Measurements from ENCODE around the gene DPEP1. TPM values are rescaled to one million over a fixed set of nuclear protein-coding genes. Genes with fewer than 3 reads are reported as not detected.

DPEP1 gene
- total RNA-seq (not detected), total RNA-seq (0 to 0.17 (median 0) reads per million in 172 experiments)
- polyA plus RNA-seq (2013, experiment 1 of 2) = not detected
- not detected for polyA plus RNA-seq (2013, experiment 2 of 2)

GRCh38 chr16:89613231-89613953 lies at the start of gene DPEP1:
Gene DPEP1 (plus strand): TSS chr16:89613642. CDS start chr16:89630411, 16,769 bp downstream.
- Mint-ChIP-seq H3K4me3 (no peak within 1 kb of the TSS), H3K36me3 (ENCODE audit: low read depth) (no peaks in the 10 kb centered on the region), H3K27ac (no peak within 1 kb of the TSS), H3K9me3 (no peaks in the 10 kb centered on the region), H3K4me1 (ENCODE audit: low read depth) (peaks cover 15% of the 10 kb centered on the region), H3K27me3 (no peaks in the 10 kb centered on the region)
- peaks cover 0 to 26% of the 10 kb centered on the region in 2 experiments for H3K9me3 ChIP-seq (ENCODE audit: control insufficient read depth in 1 of 2, insufficient read depth in 1 of 2, low read length in 2 of 2)
- H3K4me1 ChIP-seq (ENCODE audit: insufficient read depth, low read length) = peaks cover 15% of the 10 kb centered on the region
- no peak within 1 kb of the TSS for H3K4me3 ChIP-seq (ENCODE audit: low read length)
- POLR2A ChIA-PET = no interaction called here
- intact Hi-C loops (cut with DNase I, micrococcal nuclease) = no loop called here
- TF ChIP-seq CTCF (IDR thresholded peaks at IDR 0.05) = no peak
- H3K36me3 ChIP-seq (ENCODE audit: insufficient read depth, low read length) = no peaks in the 10 kb centered on the region
- no peaks in the 10 kb centered on the region for H3K27me3 ChIP-seq (ENCODE audit: control insufficient read depth in 1 of 2, insufficient read depth in 2 of 2, low read length in 2 of 2)
- CTCF ChIA-PET = no interaction called here
- DNase-seq = no peak
- H3K27ac ChIP-seq (ENCODE audit: low read depth in 1 of 2, low read length in 2 of 2) = no peak within 1 kb of the TSS
- ATAC-seq (ENCODE audit: poor library complexity) = no peak

- Histone ChIP-seq H3K4me3 (ENCODE audit: low read length) (no peak overlapping the region), H3K27me3 (ENCODE audit: control insufficient read depth in 1 of 2, insufficient read depth in 2 of 2, low read length in 2 of 2) (peaks cover 0 to 3% of the 10 kb centered on the region in 2 experiments), H3K9me3 (ENCODE audit: control insufficient read depth in 1 of 2, insufficient read depth in 1 of 2, low read length in 2 of 2) (peaks cover 0 to 5% of the 10 kb centered on the region in 2 experiments), H3K4me1 (ENCODE audit: insufficient read depth, low read length) (peaks cover 58% of the 10 kb centered on the region), H3K36me3 (ENCODE audit: insufficient read depth, low read length) (peaks cover 39% of the 10 kb centered on the region), H3K27ac (ENCODE audit: low read depth in 1 of 2, low read length in 2 of 2) (no peak overlapping the region)
- POLR2A ChIA-PET = interaction anchor here (0.9 to 3.2 kb wide), 5 partner anchors 15 to 317 kb away, joined by 3 to 11 read pairs (median 4); partner anchors contain the start of gene SPG7
- Mint-ChIP-seq H3K36me3 (ENCODE audit: low read depth) (peaks cover 61% of the 10 kb centered on the region), H3K4me3 (peak overlapping the region; percentile 79), H3K9me3 (no peaks in the 10 kb centered on the region), H3K27me3 (no peaks in the 10 kb centered on the region), H3K4me1 (ENCODE audit: low read depth) (peaks cover 59% of the 10 kb centered on the region), H3K27ac (peak overlapping the region; percentile 82)
- intact Hi-C loops (cut with DNase I, micrococcal nuclease) = loop anchor here (5.0 kb wide), 2 partner anchors 77 to 93 kb away; partner anchors contain the start of genes CHMP1A (in 1 of the 2) and SPATA33 (in 1 of the 2)
- CTCF ChIA-PET = no interaction called here
- DNase-seq = peak in 3 of 14 experiments; percentile 9 to 31 (median 14)
- ATAC-seq (ENCODE audit: poor library complexity) = no peak
- TF ChIP-seq CTCF (IDR thresholded peaks at IDR 0.05) = no peak
Measured at GRCh38 chr16:89564476-89565255, 48.8 kb upstream of the DPEP1 start.

GRCh38 chr16:89565256-89565505 lies 48.3 kb upstream of the DPEP1 start:
- Histone ChIP-seq H3K4me1 (ENCODE audit: insufficient read depth, low read length) (peaks cover 54% of the 10 kb centered on the region), H3K27ac (ENCODE audit: low read depth in 1 of 2, low read length in 2 of 2) (no peak overlapping the region), H3K4me3 (ENCODE audit: low read length) (no peak overlapping the region), H3K36me3 (ENCODE audit: insufficient read depth, low read length) (peaks cover 39% of the 10 kb centered on the region), H3K9me3 (ENCODE audit: control insufficient read depth in 1 of 2, insufficient read depth in 1 of 2, low read length in 2 of 2) (peaks cover 0 to 5% of the 10 kb centered on the region in 2 experiments), H3K27me3 (ENCODE audit: control insufficient read depth in 1 of 2, insufficient read depth in 2 of 2, low read length in 2 of 2) (peaks cover 0 to 3% of the 10 kb centered on the region in 2 experiments)
- ATAC-seq (ENCODE audit: poor library complexity) (no peak), DNase-seq (peak in 1 of 14 experiments; percentile 8)
- H3K27ac Mint-ChIP-seq = peak overlapping the region; percentile 82
- peaks cover 56% of the 10 kb centered on the region for H3K36me3 Mint-ChIP-seq (ENCODE audit: low read depth)
- H3K4me3 Mint-ChIP-seq = peak overlapping the region; percentile 79
- H3K27me3 Mint-ChIP-seq = no peaks in the 10 kb centered on the region
- POLR2A ChIA-PET = interaction anchor here (0.9 kb wide), 1 partner anchor 318 kb away, joined by 3 read pairs; no protein-coding TSS in a partner anchor
- intact Hi-C loops (cut with DNase I, micrococcal nuclease) = no loop called here
- no peak for TF ChIP-seq CTCF (IDR thresholded peaks at IDR 0.05)
- CTCF ChIA-PET = no interaction called here
- peaks cover 56% of the 10 kb centered on the region for H3K4me1 Mint-ChIP-seq (ENCODE audit: low read depth)
- H3K9me3 Mint-ChIP-seq = no peaks in the 10 kb centered on the region

Measured in CD4-positive, alpha-beta T cell (primary cell).